ENCODE data around the gene TLE4.

- TF ChIP-seq CTCF (IDR thresholded peaks at IDR 0.05; ENCODE audit: low read length) (no peak), EZH2 (optimal IDR thresholded peaks at IDR 0.05; ENCODE audit: low read depth, low read length) (no peak), EZH2phosphoT487 (IDR thresholded peaks at IDR 0.05; ENCODE audit: low read length) (no peak)
These were observed 37.8 kb downstream of the TLE4 start for GRCh38 chr9:79609468-79610018.
